Colonic mucosa (tissue), 4 donors: ENCODE data around the gene AICDA. TPM values are rescaled to one million over a fixed set of nuclear protein-coding genes. Genes with fewer than 3 reads are reported as not detected.
"Not testable (repeated sequence)": the region's sequence is repeated elsewhere in the genome, so short reads cannot be mapped to it uniquely, and the experiment has no call there.

Experiments used
- DNase-seq: peaks from one replicate; pipeline ENCODE4 v3.0.0-alpha.2; 2020
- H3K27ac ChIP-seq: fragments of 200-600 bp; one replicate; pipeline ENCODE4 v1.8.0; 2021
- H3K27me3 ChIP-seq: fragments of 200-600 bp; one replicate; pipeline ENCODE4 v1.8.0; 2021
- H3K36me3 ChIP-seq: fragments of 200-600 bp; one replicate; pipeline ENCODE4 v1.8.0; 2021
- H3K4me1 ChIP-seq: fragments of 200-600 bp; one replicate; pipeline ENCODE4 v1.8.0; 2021; ENCODE audit warnings: mild to moderate bottlenecking
- H3K4me3 ChIP-seq: fragments of 200-600 bp; one replicate; pipeline ENCODE4 v1.8.0; 2021
- H3K9ac ChIP-seq, 2 donors: one replicate each; pipeline ENCODE4 v1.7.0; 2013; ENCODE audit warnings: control low read depth in 2 of 2, low read depth in 2 of 2, low read length in 2 of 2
- H3K9me3 ChIP-seq: fragments of 200-600 bp; one replicate; pipeline ENCODE4 v1.8.0; 2021
- CTCF ChIP-seq: fragments of 200-600 bp; IDR thresholded peaks from one replicate; pipeline ENCODE4 v1.8.0; 2022; ENCODE audit warnings: antibody characterized with exemption, mild to moderate bottlenecking
- intact Hi-C: fragments of 100-400 bp; cut with DNase I; formaldehyde crosslinking; loops from one replicate; pipeline ENCODE4 v1.14.1; 2022
- total RNA-seq, 2 donors: library from RNA; stranded (reverse); fragmentation: NEBNext Ultra II Directional in 1 of 2; extraction: Animal tissue kit (Norgen Biotek cat#: 25700) in 1 of 2; gene quantifications; one replicate each; pipeline ENCODE4 v1.2.1, GENCODE V29; 2021
- donor health status: healthy.
- donor health status: DM: no; HTN: no; CAD: no.
- donor health status: DM: no; HTN: no; CAD: no.

AICDA gene
- total RNA-seq, 2 donors from 2014 or later, result not detected

- no peak overlapping the region for H3K4me3 ChIP-seq
- H3K9me3 ChIP-seq, result no peaks in the 10 kb centered on the region
- H3K27ac ChIP-seq, result no peak overlapping the region
- no peaks in the 10 kb centered on the region for H3K27me3 ChIP-seq
- H3K9ac ChIP-seq, result no peak overlapping the region
- intact Hi-C loops, result no loop called here
- no peak for TF ChIP-seq CTCF
- H3K4me1 ChIP-seq, result no peaks in the 10 kb centered on the region
- H3K36me3 ChIP-seq, result no peaks in the 10 kb centered on the region
- no peak for DNase-seq
These were observed 26.3 kb upstream of the AICDA start for GRCh38 chr12:8638951-8639350.

- intact Hi-C loops, result no loop called here
- no peak for TF ChIP-seq CTCF
- no peak for DNase-seq
- H3K27ac ChIP-seq, result no peak overlapping the region
- H3K4me1 ChIP-seq, result no peaks in the 10 kb centered on the region
- H3K9ac ChIP-seq, result no peak overlapping the region
- H3K4me3 ChIP-seq, result no peak overlapping the region
- no peaks in the 10 kb centered on the region for H3K36me3 ChIP-seq
- no peaks in the 10 kb centered on the region for H3K27me3 ChIP-seq
- H3K9me3 ChIP-seq, result no peaks in the 10 kb centered on the region
These were observed 25.0 kb upstream of the AICDA start for GRCh38 chr12:8637666-8638065.

GRCh38 chr12:8637244-8637643 is 24.6 kb upstream of the AICDA start:
- Histone ChIP-seq H3K27me3 (no peaks in the 10 kb centered on the region), H3K4me1 (no peaks in the 10 kb centered on the region), H3K36me3 (no peaks in the 10 kb centered on the region), H3K9me3 (no peaks in the 10 kb centered on the region), H3K27ac (no peak overlapping the region), H3K4me3 (no peak overlapping the region), H3K9ac (no peak overlapping the region)
- no peak for TF ChIP-seq CTCF
- DNase-seq, result no peak
- intact Hi-C loops, result no loop called here

GRCh38 chr12:8636581-8636980 is 23.9 kb upstream of the AICDA start:
- H3K27me3 ChIP-seq, result no peaks in the 10 kb centered on the region
- H3K9me3 ChIP-seq, result no peaks in the 10 kb centered on the region
- H3K4me3 ChIP-seq, result no peak overlapping the region
- no peaks in the 10 kb centered on the region for H3K36me3 ChIP-seq
- H3K9ac ChIP-seq, result no peak overlapping the region
- no peak overlapping the region for H3K27ac ChIP-seq
- no peak for DNase-seq
- no peak for TF ChIP-seq CTCF
- no peaks in the 10 kb centered on the region for H3K4me1 ChIP-seq
- intact Hi-C loops, result no loop called here

GRCh38 chr12:8636007-8636346 is 23.3 kb upstream of the AICDA start:
- H3K27me3 ChIP-seq, H3K9me3 ChIP-seq, H3K4me1 ChIP-seq, H3K27ac ChIP-seq, DNase-seq, H3K9ac ChIP-seq, H3K36me3 ChIP-seq, intact Hi-C loops, H3K4me3 ChIP-seq: not testable (repeated sequence)

- H3K9me3 ChIP-seq, H3K4me1 ChIP-seq, DNase-seq, H3K27me3 ChIP-seq, H3K36me3 ChIP-seq, H3K27ac ChIP-seq, H3K4me3 ChIP-seq, intact Hi-C loops, H3K9ac ChIP-seq: not testable (repeated sequence)
These were observed 22.8 kb upstream of the AICDA start for GRCh38 chr12:8635342-8636006.
